SJCRH30 (cell line): ENCODE results near the gene PGAP3. TPM values are rescaled to one million over a fixed set of nuclear protein-coding genes. Genes with fewer than 3 reads are reported as not detected.
"Not testable (repeated sequence)": the region's sequence is repeated elsewhere in the genome, so short reads cannot be mapped to it uniquely, and the experiment has no call there.

Source experiments
- DNase-seq, 2 experiments: peaks; one replicate each; pipeline ENCODE4 v3.0.0-alpha.2; 2015 to 2020
- H3K27ac ChIP-seq: fragments of 250-450 bp; sonication (Bioruptor Pico); 2 replicates; pipeline ENCODE4 v1.5.1; 2020; ENCODE audit warnings: mild to moderate bottlenecking, moderate library complexity
- H3K27me3 ChIP-seq: fragments of 250-450 bp; sonication (Bioruptor Pico); 2 replicates; pipeline ENCODE4 v1.5.1; 2020; ENCODE audit warnings: mild to moderate bottlenecking, moderate library complexity
- H3K36me3 ChIP-seq: fragments of 250-450 bp; sonication (Bioruptor Pico); 2 replicates; pipeline ENCODE4 v1.5.1; 2020; ENCODE audit warnings: mild to moderate bottlenecking, moderate library complexity
- H3K4me1 ChIP-seq: fragments of 250-450 bp; sonication (Bioruptor Pico); 2 replicates; pipeline ENCODE4 v1.5.1; 2020; ENCODE audit warnings: mild to moderate bottlenecking, moderate library complexity
- H3K4me3 ChIP-seq: fragments of 250-450 bp; sonication (Bioruptor Pico); 2 replicates; pipeline ENCODE4 v1.5.1; 2020; ENCODE audit warnings: mild to moderate bottlenecking, moderate library complexity
- H3K9me3 ChIP-seq: fragments of 250-450 bp; sonication (Bioruptor Pico); replicated peaks from 2 replicates; pipeline ENCODE4 v1.5.1; 2020; ENCODE audit warnings: mild to moderate bottlenecking, moderate library complexity
- total RNA-seq: library from RNA; depleted of rRNA; stranded (reverse); fragments of >200 nt; shearing (Covaris generic); gene quantifications from 2 replicates; pipeline ENCODE4 v1.2.3, GENCODE V29; 2014

Gene PGAP3
- total RNA-seq, 1 experiment from 2014 or later, result 3.1 TPM

- Histone ChIP-seq H3K9me3 (no peaks in the 10 kb centered on the region), H3K4me1 (no peaks in the 10 kb centered on the region), H3K36me3 (no peaks in the 10 kb centered on the region), H3K27me3 (no peaks in the 10 kb centered on the region), H3K27ac (no peak overlapping the region), H3K4me3 (no peak overlapping the region)
- no peak for DNase-seq
Observed at GRCh38 chr17:39722104-39722503, 34.2 kb upstream of the PGAP3 start.

GRCh38 chr17:39719563-39720355, 31.9 kb upstream of the PGAP3 start:
- no peak overlapping the region for H3K4me3 ChIP-seq
- H3K27me3 ChIP-seq, result no peaks in the 10 kb centered on the region
- H3K36me3 ChIP-seq, result no peaks in the 10 kb centered on the region
- no peaks in the 10 kb centered on the region for H3K4me1 ChIP-seq
- H3K9me3 ChIP-seq, result no peaks in the 10 kb centered on the region
- no peak for DNase-seq
- H3K27ac ChIP-seq, result no peak overlapping the region

- H3K27ac ChIP-seq, result no peak overlapping the region
- H3K4me3 ChIP-seq, result no peak overlapping the region
- H3K4me1 ChIP-seq, result no peaks in the 10 kb centered on the region
- H3K27me3 ChIP-seq, result no peaks in the 10 kb centered on the region
- H3K36me3 ChIP-seq, result no peaks in the 10 kb centered on the region
- DNase-seq, result no peak
- no peaks in the 10 kb centered on the region for H3K9me3 ChIP-seq
Observed at GRCh38 chr17:39717660-39718059, 29.8 kb upstream of the PGAP3 start.

- Histone ChIP-seq H3K4me3 (no peak overlapping the region), H3K27me3 (no peaks in the 10 kb centered on the region), H3K36me3 (no peaks in the 10 kb centered on the region), H3K4me1 (no peaks in the 10 kb centered on the region), H3K27ac (no peak overlapping the region), H3K9me3 (no peaks in the 10 kb centered on the region)
- no peak for DNase-seq
Observed at GRCh38 chr17:39716879-39717536, 29.2 kb upstream of the PGAP3 start.

- no peak for DNase-seq
- Histone ChIP-seq H3K4me1 (no peaks in the 10 kb centered on the region), H3K9me3 (no peaks in the 10 kb centered on the region), H3K4me3 (no peak overlapping the region), H3K27ac (no peak overlapping the region), H3K36me3 (no peaks in the 10 kb centered on the region), H3K27me3 (no peaks in the 10 kb centered on the region)
Observed at GRCh38 chr17:39716073-39716818, 28.4 kb upstream of the PGAP3 start.

- Histone ChIP-seq H3K9me3 (no peaks in the 10 kb centered on the region), H3K4me1 (no peaks in the 10 kb centered on the region), H3K36me3 (no peaks in the 10 kb centered on the region), H3K4me3 (no peak overlapping the region), H3K27me3 (no peaks in the 10 kb centered on the region), H3K27ac (no peak overlapping the region)
- no peak for DNase-seq
Observed at GRCh38 chr17:39715375-39716072, 27.7 kb upstream of the PGAP3 start.

GRCh38 chr17:39714234-39714633, 26.4 kb upstream of the PGAP3 start:
- Histone ChIP-seq H3K4me1 (no peaks in the 10 kb centered on the region), H3K9me3 (no peaks in the 10 kb centered on the region), H3K27me3 (no peaks in the 10 kb centered on the region), H3K4me3 (no peak overlapping the region), H3K27ac (no peak overlapping the region), H3K36me3 (no peaks in the 10 kb centered on the region)
- DNase-seq, result no peak

- H3K27ac ChIP-seq, result no peak overlapping the region
Observed at GRCh38 chr17:39711851-39712250, 24.0 kb upstream of the PGAP3 start.

GRCh38 chr17:39711071-39711470, 23.2 kb upstream of the PGAP3 start:
- H3K36me3 ChIP-seq, DNase-seq, H3K4me1 ChIP-seq, H3K9me3 ChIP-seq, H3K27ac ChIP-seq, H3K27me3 ChIP-seq, H3K4me3 ChIP-seq: not testable (repeated sequence)

More at GRCh38 chr17:39711851-39712250, 24.0 kb upstream of the PGAP3 start:
- H3K4me1 ChIP-seq, result no peaks in the 10 kb centered on the region
- H3K36me3 ChIP-seq, result no peaks in the 10 kb centered on the region
- H3K4me3 ChIP-seq, result no peak overlapping the region
- H3K27me3 ChIP-seq, result no peaks in the 10 kb centered on the region
- DNase-seq, result no peak
- no peaks in the 10 kb centered on the region for H3K9me3 ChIP-seq

- Histone ChIP-seq H3K27ac (no peak overlapping the region), H3K4me1 (no peaks in the 10 kb centered on the region), H3K4me3 (no peak overlapping the region), H3K9me3 (no peaks in the 10 kb centered on the region), H3K27me3 (no peaks in the 10 kb centered on the region), H3K36me3 (no peaks in the 10 kb centered on the region)
- no peak for DNase-seq
Observed at GRCh38 chr17:39709998-39710964, 22.4 kb upstream of the PGAP3 start.

- no peaks in the 10 kb centered on the region for H3K36me3 ChIP-seq
- H3K4me1 ChIP-seq, result no peaks in the 10 kb centered on the region
- no peak overlapping the region for H3K27ac ChIP-seq
- no peak for DNase-seq
- H3K9me3 ChIP-seq, result no peaks in the 10 kb centered on the region
- no peak overlapping the region for H3K4me3 ChIP-seq
- H3K27me3 ChIP-seq, result no peaks in the 10 kb centered on the region
Observed at GRCh38 chr17:39709319-39709997, 21.6 kb upstream of the PGAP3 start.

GRCh38 chr17:39706921-39707337, 19.1 kb upstream of the PGAP3 start:
- Histone ChIP-seq H3K36me3 (no peaks in the 10 kb centered on the region), H3K4me3 (no peak overlapping the region), H3K27me3 (no peaks in the 10 kb centered on the region), H3K9me3 (no peaks in the 10 kb centered on the region), H3K27ac (no peak overlapping the region), H3K4me1 (peaks cover 4% of the 10 kb centered on the region; the same call in 1 of the 2 replicates)
- no peak for DNase-seq

- no peak overlapping the region for H3K4me3 ChIP-seq
Observed at GRCh38 chr17:39706383-39706782, 18.5 kb upstream of the PGAP3 start.

More at GRCh38 chr17:39706383-39706782, 18.5 kb upstream of the PGAP3 start:
- Histone ChIP-seq H3K9me3 (no peaks in the 10 kb centered on the region), H3K4me1 (peaks cover 4% of the 10 kb centered on the region; the same call in 1 of the 2 replicates), H3K36me3 (no peaks in the 10 kb centered on the region), H3K27ac (no peak overlapping the region), H3K27me3 (no peaks in the 10 kb centered on the region)
- DNase-seq, result no peak
